GM11168 (cell line): ENCODE results near the gene ADGRG6.

ENCODE experiments used
- in situ Hi-C: fragments of 300-500 bp; cut with MboI; formaldehyde crosslinking; loops from one replicate; pipeline ENCODE4 v1.12.0; 2022; ENCODE audit warnings: low sequenced_read_pairs; ENCODE audit not compliant: unreplicated experiment

The ADGRG6 gene

GRCh38 chr6:142398353-142398752 is 96.5 kb downstream of the ADGRG6 start:
- in situ Hi-C loops = loop anchor here (25.0 kb wide), 1 partner anchor 261 kb away; the partner anchor contains the start of genes GJE1, NMBR and VTA1

GRCh38 chr6:142399739-142400138 is 97.9 kb downstream of the ADGRG6 start:
- in situ Hi-C loops = loop anchor here (25.0 kb wide), 1 partner anchor 262 kb away; the partner anchor contains the start of genes GJE1, NMBR and VTA1

GRCh38 chr6:142400495-142400894 is 98.7 kb downstream of the ADGRG6 start:
- in situ Hi-C loops = no loop called here

GRCh38 chr6:142401838-142402237 is 100.0 kb downstream of the ADGRG6 start:
- in situ Hi-C loops = no loop called here

- in situ Hi-C loops = no loop called here
Observed at GRCh38 chr6:142404751-142405150, 102.9 kb downstream of the ADGRG6 start.

- in situ Hi-C loops = no loop called here
Observed at GRCh38 chr6:142406131-142406530, 104.3 kb downstream of the ADGRG6 start.

- in situ Hi-C loops = no loop called here
Observed at GRCh38 chr6:142407685-142408273, 106.0 kb downstream of the ADGRG6 start.

- in situ Hi-C loops = no loop called here
Observed at GRCh38 chr6:142408409-142408808, 106.6 kb downstream of the ADGRG6 start.

GRCh38 chr6:142409794-142410193 is 108.0 kb downstream of the ADGRG6 start:
- in situ Hi-C loops = no loop called here

- in situ Hi-C loops = no loop called here
Observed at GRCh38 chr6:142411145-142411544, 109.3 kb downstream of the ADGRG6 start.

- in situ Hi-C loops = no loop called here
Observed at GRCh38 chr6:142412241-142412640, 110.4 kb downstream of the ADGRG6 start.

- in situ Hi-C loops = no loop called here
Observed at GRCh38 chr6:142412658-142413057, 110.9 kb downstream of the ADGRG6 start.

- in situ Hi-C loops = no loop called here
Observed at GRCh38 chr6:142413111-142413510, 111.3 kb downstream of the ADGRG6 start.

GRCh38 chr6:142414462-142415250 is 112.8 kb downstream of the ADGRG6 start:
- in situ Hi-C loops = no loop called here

GRCh38 chr6:142416179-142416578 is 114.4 kb downstream of the ADGRG6 start:
- in situ Hi-C loops = no loop called here

- in situ Hi-C loops = no loop called here
Observed at GRCh38 chr6:142416686-142417085, 114.9 kb downstream of the ADGRG6 start.

GRCh38 chr6:142417331-142417750 is 115.5 kb downstream of the ADGRG6 start:
- in situ Hi-C loops = no loop called here

- in situ Hi-C loops = no loop called here
Observed at GRCh38 chr6:142419071-142419470, 117.3 kb downstream of the ADGRG6 start.

- in situ Hi-C loops = no loop called here
Observed at GRCh38 chr6:142420802-142421201, 119.0 kb downstream of the ADGRG6 start.

GRCh38 chr6:142421285-142422117 is 119.7 kb downstream of the ADGRG6 start:
- in situ Hi-C loops = no loop called here
